Stimulated activated CD4-positive, alpha-beta T cell treated with anti-CD3 and anti-CD28 coated beads, Interleukin-1b, Interleukin-23, amount 100 ng/mL, for 4 hours (primary cell): Measurements from ENCODE around the gene RNF40.
"Not testable (repeated sequence)": the region's sequence is repeated elsewhere in the genome, so short reads cannot be mapped to it uniquely, and the experiment has no call there.

ENCODE experiments used
- DNase-seq, 2 donors: peaks; one replicate each; pipeline ENCODE4 v3.0.0-alpha.2; 2020; ENCODE audit warnings: low read depth in 2 of 2

Gene RNF40

DNA sequence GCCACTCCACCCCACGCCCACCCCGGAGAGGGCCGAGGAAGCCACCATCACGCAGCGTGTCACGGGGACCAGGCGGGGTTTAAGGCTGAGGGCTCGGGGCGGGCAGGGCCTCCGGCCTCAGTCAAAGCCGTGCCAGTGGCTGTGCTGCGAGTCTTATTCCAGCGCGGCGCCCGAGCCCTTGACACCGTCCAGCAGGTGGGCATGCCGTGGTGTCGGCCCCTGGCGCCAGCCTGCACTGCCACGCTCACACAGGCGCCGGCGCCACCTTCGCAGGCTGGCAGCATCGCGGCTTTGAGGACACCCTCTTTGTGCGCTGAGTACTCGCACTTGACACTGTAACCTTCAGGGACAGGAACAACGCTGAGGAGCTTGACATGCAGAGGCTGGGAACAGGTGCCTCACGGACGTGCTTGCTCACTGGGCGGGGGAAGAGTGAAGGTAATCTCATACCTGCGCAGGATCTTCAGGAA lies 58.9 kb downstream of the RNF40 start:
- DNase-seq, result no peak

DNA sequence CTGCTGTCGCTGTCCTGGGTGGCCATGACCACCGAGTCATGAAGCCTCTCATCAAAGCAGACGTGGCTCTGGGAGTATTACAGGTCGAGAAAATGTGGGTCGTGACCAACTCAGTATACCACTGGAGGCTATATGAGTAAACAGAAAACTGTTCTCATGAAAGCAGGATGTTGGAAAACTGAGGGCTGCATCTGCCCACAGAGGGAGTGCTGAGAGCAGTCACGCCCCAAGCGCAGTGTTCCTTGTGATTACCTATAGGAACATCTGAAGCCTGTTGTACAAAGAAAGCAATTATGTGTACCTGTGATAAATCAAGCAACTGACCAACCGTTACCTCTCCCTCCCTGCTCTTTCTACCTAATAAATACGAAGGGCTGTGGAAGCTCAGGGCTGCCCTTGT lies 59.3 kb downstream of the RNF40 start:
- not testable (repeated sequence) for DNase-seq

DNA sequence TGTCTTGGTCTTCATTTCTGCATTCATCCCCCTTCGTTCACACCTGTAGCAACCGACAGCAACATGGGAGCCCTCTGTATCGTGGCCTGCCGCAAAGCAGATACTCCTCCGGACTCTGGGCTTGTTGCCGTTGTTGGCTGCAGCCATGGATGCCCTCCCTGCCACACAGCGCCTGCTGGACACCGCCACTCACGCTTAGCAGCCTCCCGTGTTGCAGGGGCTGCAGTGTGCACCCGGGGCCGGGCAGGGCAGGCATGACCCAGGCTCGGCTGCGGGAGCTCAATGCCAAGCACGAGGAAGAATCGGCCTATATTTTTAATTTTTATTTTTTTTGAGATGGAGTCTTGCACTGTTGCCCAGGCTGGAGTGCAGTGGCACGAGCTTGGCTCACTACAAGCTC lies 59.8 kb downstream of the RNF40 start:
- DNase-seq, result no peak
